Stomach smooth muscle (tissue), 2 donors: ENCODE measurements around the gene DNER.

Experiments used
- H3K27ac ChIP-seq: one replicate; pipeline ENCODE4 v1.7.0; 2013; ENCODE audit warnings: mild to moderate bottlenecking, low read length, inconsistent platforms
- H3K27me3 ChIP-seq, 2 donors: one replicate each; pipeline ENCODE4 v1.7.0; 2013; ENCODE audit warnings: low read length in 2 of 2; ENCODE audit not compliant: insufficient read depth in 2 of 2, control insufficient read depth in 1 of 2
- H3K36me3 ChIP-seq, 2 donors: one replicate each; pipeline ENCODE4 v1.7.0; 2013; ENCODE audit warnings: low read length in 2 of 2; ENCODE audit not compliant: control insufficient read depth in 2 of 2, insufficient read depth in 2 of 2
- H3K4me1 ChIP-seq: one replicate; pipeline ENCODE4 v1.7.0; 2013; ENCODE audit warnings: low read length; ENCODE audit not compliant: control insufficient read depth, insufficient read depth
- H3K4me3 ChIP-seq, 2 donors: one replicate each; pipeline ENCODE4 v1.7.0; 2013; ENCODE audit warnings: low read length in 2 of 2
- H3K9ac ChIP-seq, 2 donors: one replicate each; pipeline ENCODE4 v1.7.0; 2013; ENCODE audit warnings: low read length in 2 of 2, mild to moderate bottlenecking in 1 of 2
- H3K9me3 ChIP-seq, 2 donors: one replicate each; pipeline ENCODE4 v1.7.0; 2013; ENCODE audit warnings: low read length in 2 of 2; ENCODE audit not compliant: control insufficient read depth in 2 of 2
- donor health status: healthy.
- donor health status: Pancreatic carcinoma.

DNER gene

DNA sequence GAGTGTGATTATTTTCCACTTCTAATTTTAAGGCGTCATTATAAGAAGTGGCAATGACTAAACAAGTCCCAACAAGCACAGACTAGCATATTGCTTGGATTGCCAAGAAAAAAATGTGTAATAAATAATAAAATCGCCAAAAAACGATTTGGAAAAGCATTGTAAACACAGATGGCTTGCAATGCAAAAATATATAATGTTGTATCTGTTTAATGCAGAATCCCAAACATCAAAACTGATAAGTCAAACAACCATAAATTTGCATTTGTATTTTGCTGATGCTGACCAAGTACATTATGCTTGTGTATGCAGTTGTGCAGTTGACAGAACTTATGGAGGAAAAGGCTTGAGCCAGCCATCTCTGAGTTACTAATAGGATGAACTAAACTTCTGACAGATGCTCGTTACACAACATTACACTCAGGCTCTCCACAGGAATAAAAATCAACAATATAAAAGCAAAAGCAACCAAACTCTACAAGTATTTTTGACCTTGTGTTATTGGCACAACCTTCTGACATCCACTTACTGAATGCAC lies 68.1 kb downstream of the DNER start:
- no peaks in the 10 kb centered on the region for H3K9me3 ChIP-seq
- no peak overlapping the region for H3K27ac ChIP-seq
- no peaks in the 10 kb centered on the region for H3K4me1 ChIP-seq
- peaks cover 0 to 3% of the 10 kb centered on the region in 2 donors for H3K27me3 ChIP-seq
- H3K9ac ChIP-seq: no peak overlapping the region
- H3K36me3 ChIP-seq: no peaks in the 10 kb centered on the region
- no peak overlapping the region for H3K4me3 ChIP-seq

GRCh38 chr2:229642371-229642770 lies 72.0 kb downstream of the DNER start:
- Histone ChIP-seq H3K4me1 (no peaks in the 10 kb centered on the region), H3K36me3 (no peaks in the 10 kb centered on the region), H3K9me3 (no peaks in the 10 kb centered on the region), H3K27ac (no peak overlapping the region), H3K9ac (no peak overlapping the region), H3K27me3 (no peaks in the 10 kb centered on the region), H3K4me3 (no peak overlapping the region)

GRCh38 chr2:229641676-229642075 lies 72.7 kb downstream of the DNER start:
- no peaks in the 10 kb centered on the region for H3K4me1 ChIP-seq
- no peak overlapping the region for H3K4me3 ChIP-seq
- no peaks in the 10 kb centered on the region for H3K36me3 ChIP-seq
- no peak overlapping the region for H3K27ac ChIP-seq
- H3K9ac ChIP-seq: no peak overlapping the region
- H3K27me3 ChIP-seq: no peaks in the 10 kb centered on the region
- no peaks in the 10 kb centered on the region for H3K9me3 ChIP-seq

DNA sequence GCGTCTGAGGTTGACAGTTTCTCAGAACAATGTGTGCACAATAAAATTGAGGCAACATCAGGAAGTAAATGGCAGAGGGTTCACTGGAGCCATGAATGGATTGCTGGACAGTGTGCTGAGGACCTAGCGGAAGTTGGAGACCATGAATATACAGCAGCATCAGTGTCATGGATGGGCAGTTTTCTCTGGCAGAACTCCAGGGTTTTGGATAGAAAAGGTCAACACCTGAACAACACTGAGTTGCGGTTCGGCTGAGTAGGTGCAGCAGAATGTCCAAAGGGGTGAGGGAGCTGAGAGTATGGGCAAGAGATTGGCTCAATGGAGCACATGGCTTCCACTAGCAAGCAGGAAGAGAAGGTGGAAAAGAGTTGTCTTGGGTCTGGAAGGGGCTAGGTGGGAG lies 73.7 kb downstream of the DNER start:
- no peak overlapping the region for H3K9ac ChIP-seq

DNA sequence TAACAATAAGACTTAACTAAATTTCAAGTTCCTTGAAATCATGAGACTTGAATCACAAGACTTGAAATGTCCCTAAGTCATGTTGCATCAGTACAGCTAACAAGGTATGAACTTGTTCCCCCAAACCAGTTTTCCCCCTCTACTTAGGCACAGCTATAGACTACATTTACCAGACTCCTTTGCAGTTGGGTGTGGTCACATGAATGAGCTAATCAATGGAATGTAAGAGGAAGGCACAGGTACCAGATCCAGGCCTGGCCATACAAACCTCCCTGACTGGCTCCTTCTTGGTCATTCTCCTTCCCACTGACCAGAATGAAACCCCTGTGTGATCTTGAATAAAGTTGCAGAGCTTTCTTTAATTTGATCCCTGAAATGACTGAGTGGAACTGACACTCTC lies 77.8 kb downstream of the DNER start:
- Histone ChIP-seq H3K9ac (no peak overlapping the region), H3K27me3 (peaks cover 3 to 7% of the 10 kb centered on the region in 2 donors), H3K27ac (no peak overlapping the region)

More for the DNA sequence above, 73.7 kb downstream of the DNER start:
- no peak overlapping the region for H3K27ac ChIP-seq
- no peaks in the 10 kb centered on the region for H3K9me3 ChIP-seq
- H3K4me1 ChIP-seq: no peaks in the 10 kb centered on the region
- no peaks in the 10 kb centered on the region for H3K36me3 ChIP-seq
- H3K4me3 ChIP-seq: no peak overlapping the region
- peaks cover 0 to 3% of the 10 kb centered on the region in 2 donors for H3K27me3 ChIP-seq

GRCh38 chr2:229635371-229635680 lies 79.0 kb downstream of the DNER start:
- no peak overlapping the region for H3K27ac ChIP-seq
- no peak overlapping the region for H3K4me3 ChIP-seq
- H3K36me3 ChIP-seq: no peaks in the 10 kb centered on the region
- H3K9me3 ChIP-seq: no peaks in the 10 kb centered on the region
- no peaks in the 10 kb centered on the region for H3K4me1 ChIP-seq
- H3K9ac ChIP-seq: no peak overlapping the region
- H3K27me3 ChIP-seq: peaks cover 3 to 7% of the 10 kb centered on the region in 2 donors

More for the DNA sequence above, 77.8 kb downstream of the DNER start:
- Histone ChIP-seq H3K36me3 (no peaks in the 10 kb centered on the region), H3K4me3 (no peak overlapping the region), H3K9me3 (no peaks in the 10 kb centered on the region), H3K4me1 (no peaks in the 10 kb centered on the region)

DNA sequence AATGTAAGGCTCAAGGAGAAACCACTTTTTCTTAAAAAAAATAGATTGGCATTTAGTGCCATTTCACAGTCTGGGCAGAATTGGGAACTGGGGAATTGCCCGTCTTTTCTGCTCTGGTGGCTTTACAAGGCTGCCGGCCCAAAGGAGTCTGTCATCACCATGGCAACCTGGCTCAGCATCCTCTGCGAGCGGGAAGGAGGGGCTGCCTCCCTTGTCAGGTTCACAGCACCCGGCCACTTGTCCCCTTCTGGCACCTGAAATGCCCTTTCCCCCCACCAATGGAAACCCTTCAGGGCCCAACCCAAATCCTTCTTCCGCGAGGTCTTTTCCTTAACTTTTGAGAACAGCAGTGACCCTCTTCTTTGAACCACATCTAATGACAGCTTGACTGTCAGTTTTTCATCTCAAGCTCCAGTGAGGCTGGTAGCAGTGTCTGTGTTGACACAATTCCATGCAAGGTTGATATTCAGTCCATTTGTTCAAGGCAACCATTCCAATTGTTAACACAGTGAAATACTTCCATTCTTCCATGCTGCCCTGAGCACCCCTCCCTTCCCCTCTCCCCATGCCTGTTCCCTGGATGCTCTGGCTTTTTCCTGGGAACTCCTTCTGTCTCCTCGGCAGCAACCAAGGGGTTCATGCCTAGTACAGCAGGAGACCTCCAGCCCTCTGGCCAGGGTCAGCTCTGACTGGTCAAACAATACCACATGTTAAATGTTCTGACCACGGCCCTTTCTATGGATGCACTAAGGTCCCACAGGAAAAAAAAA lies 79.6 kb downstream of the DNER start:
- Histone ChIP-seq H3K4me3 (no peak overlapping the region), H3K4me1 (no peaks in the 10 kb centered on the region), H3K9ac (no peak overlapping the region), H3K36me3 (no peaks in the 10 kb centered on the region), H3K27ac (no peak overlapping the region), H3K9me3 (no peaks in the 10 kb centered on the region), H3K27me3 (peaks cover 3 to 7% of the 10 kb centered on the region in 2 donors)

- Histone ChIP-seq H3K27me3 (peaks cover 3 to 7% of the 10 kb centered on the region in 2 donors), H3K36me3 (no peaks in the 10 kb centered on the region), H3K9ac (no peak overlapping the region), H3K4me1 (no peaks in the 10 kb centered on the region), H3K27ac (no peak overlapping the region), H3K9me3 (no peaks in the 10 kb centered on the region), H3K4me3 (no peak overlapping the region)
Observed at GRCh38 chr2:229633556-229633955, 80.8 kb downstream of the DNER start.

- Histone ChIP-seq H3K4me3 (no peak overlapping the region), H3K36me3 (no peaks in the 10 kb centered on the region)
Observed at GRCh38 chr2:229629039-229629438, 85.3 kb downstream of the DNER start.

DNA sequence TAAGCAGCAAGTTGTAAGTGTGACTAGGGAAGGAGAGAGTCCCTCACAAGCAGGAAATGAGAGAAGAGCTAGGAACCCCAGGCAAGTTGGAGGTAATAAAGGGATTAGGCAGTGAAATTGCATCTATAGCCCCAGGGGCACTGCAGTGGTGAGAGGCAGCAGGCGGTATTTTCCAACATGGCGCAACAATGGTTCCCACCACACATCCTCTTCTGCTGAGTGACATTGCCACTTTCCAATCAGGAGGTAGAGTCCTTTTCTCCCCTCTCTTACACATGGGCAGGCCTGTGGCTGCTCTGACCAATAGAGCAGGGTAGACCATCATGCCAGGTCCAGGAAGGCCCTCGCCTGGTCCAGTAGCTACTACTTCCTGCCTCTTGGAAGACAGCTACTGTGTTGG lies 86.6 kb downstream of the DNER start:
- H3K9ac ChIP-seq: no peak overlapping the region
- no peaks in the 10 kb centered on the region for H3K27me3 ChIP-seq
- no peaks in the 10 kb centered on the region for H3K4me1 ChIP-seq
- no peak overlapping the region for H3K27ac ChIP-seq
- no peaks in the 10 kb centered on the region for H3K36me3 ChIP-seq
- no peak overlapping the region for H3K4me3 ChIP-seq
- H3K9me3 ChIP-seq: no peaks in the 10 kb centered on the region

More at GRCh38 chr2:229629039-229629438, 85.3 kb downstream of the DNER start:
- Histone ChIP-seq H3K27me3 (no peaks in the 10 kb centered on the region), H3K9me3 (no peaks in the 10 kb centered on the region), H3K9ac (no peak overlapping the region), H3K27ac (no peak overlapping the region), H3K4me1 (no peaks in the 10 kb centered on the region)
